Hematopoietic multipotent progenitor cell treated with erythropoietin and hydrocortisone succinate and interleukin-3 and kit ligand, for 17 days (in vitro differentiated cells): ENCODE measurements around the gene PLCB4.

ENCODE experiments used
- DNase-seq: peaks from one replicate; pipeline ENCODE4 v3.0.0-alpha.2; 2015; ENCODE audit warnings: low spot score

Gene PLCB4

GRCh38 chr20:9223296-9223695 lies 154.4 kb downstream of the PLCB4 start:
- DNase-seq, result no peak

- DNase-seq, result no peak
Observed at GRCh38 chr20:9225879-9226278, 157.0 kb downstream of the PLCB4 start.

GRCh38 chr20:9227896-9228615 lies 159.2 kb downstream of the PLCB4 start:
- DNase-seq, result no peak

GRCh38 chr20:9228774-9229450 lies 160.0 kb downstream of the PLCB4 start:
- no peak for DNase-seq

GRCh38 chr20:9230406-9230805 lies 161.5 kb downstream of the PLCB4 start:
- no peak for DNase-seq

- no peak for DNase-seq
Observed at GRCh38 chr20:9233804-9234203, 164.9 kb downstream of the PLCB4 start.

- no peak for DNase-seq
Observed at GRCh38 chr20:9235518-9235917, 166.6 kb downstream of the PLCB4 start.

- DNase-seq, result no peak
Observed at GRCh38 chr20:9236458-9236857, 167.6 kb downstream of the PLCB4 start.

- DNase-seq, result no peak
Observed at GRCh38 chr20:9241232-9241692, 172.4 kb downstream of the PLCB4 start.

GRCh38 chr20:9241721-9242427 lies 173.0 kb downstream of the PLCB4 start:
- DNase-seq, result no peak

GRCh38 chr20:9243986-9244385 lies 175.1 kb downstream of the PLCB4 start:
- no peak for DNase-seq

- DNase-seq, result no peak
Observed at GRCh38 chr20:9244811-9245210, 175.9 kb downstream of the PLCB4 start.

- no peak for DNase-seq
Observed at GRCh38 chr20:9246731-9247130, 177.8 kb downstream of the PLCB4 start.

- no peak for DNase-seq
Observed at GRCh38 chr20:9250511-9250910, 181.6 kb downstream of the PLCB4 start.

GRCh38 chr20:9253006-9253539 lies 184.2 kb downstream of the PLCB4 start:
- DNase-seq, result no peak

- no peak for DNase-seq
Observed at GRCh38 chr20:9255171-9255570, 186.3 kb downstream of the PLCB4 start.

- no peak for DNase-seq
Observed at GRCh38 chr20:9256393-9256792, 187.5 kb downstream of the PLCB4 start.

- DNase-seq, result no peak
Observed at GRCh38 chr20:9258901-9259300, 190.0 kb downstream of the PLCB4 start.

- no peak for DNase-seq
Observed at GRCh38 chr20:9260027-9260426, 191.1 kb downstream of the PLCB4 start.

GRCh38 chr20:9261781-9262180 lies 192.9 kb downstream of the PLCB4 start:
- no peak for DNase-seq

GRCh38 chr20:9262653-9263194 lies 193.8 kb downstream of the PLCB4 start:
- no peak for DNase-seq

- DNase-seq, result no peak
Observed at GRCh38 chr20:9269280-9269971, 200.5 kb downstream of the PLCB4 start.
